ENCODE results near the gene MYH7.

GRCh38 chr14:23372509-23372908 is 63.0 kb downstream of the MYH7 start, which contains the start of gene IL25:
- TF ChIP-seq POLR2AphosphoS5 (IDR thresholded peaks at IDR 0.05; ENCODE audit: low read depth) = no peak
- no peak for TF ChIP-seq CTCF (IDR thresholded peaks at IDR 0.05; ENCODE audit: insufficient read depth, low read length)

Measured in HL-60 (cell line).